ENCODE measurements around the gene SMURF1.

DNA sequence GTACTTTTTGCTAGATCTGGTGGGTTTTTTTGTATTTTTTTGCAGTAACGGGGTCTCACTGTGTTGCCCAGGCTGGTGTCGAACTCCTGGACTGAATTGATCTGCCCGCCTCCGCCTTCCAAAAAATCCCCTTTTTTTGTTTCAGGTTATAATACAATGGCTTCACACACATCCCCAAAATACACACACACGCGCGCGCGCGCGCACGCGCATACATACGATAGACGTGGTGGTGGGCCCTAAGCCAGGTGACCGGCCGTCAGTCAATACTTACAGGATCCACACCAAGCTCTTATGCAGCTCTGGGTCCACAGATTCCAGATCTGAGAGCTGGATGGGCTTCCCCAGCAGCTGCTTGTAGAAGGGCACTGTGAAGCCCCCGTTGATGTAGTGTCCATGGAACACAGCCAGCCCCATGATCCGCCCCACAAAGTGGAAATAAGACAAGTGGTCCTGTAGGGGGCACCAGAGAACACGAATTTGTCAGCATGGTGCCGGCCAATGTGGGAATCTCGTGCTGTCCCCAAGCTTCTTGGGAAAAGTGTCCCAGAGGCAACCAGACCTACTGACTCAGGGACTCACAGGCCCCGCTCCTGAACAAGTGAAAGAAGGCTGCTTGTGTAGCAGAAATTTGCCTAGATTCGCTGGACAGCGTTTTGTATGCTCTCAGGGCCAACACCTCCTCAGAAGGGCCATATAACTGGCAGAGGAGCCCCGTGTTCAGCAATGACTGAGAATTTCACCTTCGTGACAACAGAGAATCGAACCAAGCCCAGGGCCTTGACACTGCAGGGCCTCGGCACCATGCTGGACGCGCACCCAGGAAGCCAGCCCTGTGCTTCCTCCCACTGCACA is 103.6 kb downstream of the SMURF1 start:
- TF ChIP-seq, protein P1, sequence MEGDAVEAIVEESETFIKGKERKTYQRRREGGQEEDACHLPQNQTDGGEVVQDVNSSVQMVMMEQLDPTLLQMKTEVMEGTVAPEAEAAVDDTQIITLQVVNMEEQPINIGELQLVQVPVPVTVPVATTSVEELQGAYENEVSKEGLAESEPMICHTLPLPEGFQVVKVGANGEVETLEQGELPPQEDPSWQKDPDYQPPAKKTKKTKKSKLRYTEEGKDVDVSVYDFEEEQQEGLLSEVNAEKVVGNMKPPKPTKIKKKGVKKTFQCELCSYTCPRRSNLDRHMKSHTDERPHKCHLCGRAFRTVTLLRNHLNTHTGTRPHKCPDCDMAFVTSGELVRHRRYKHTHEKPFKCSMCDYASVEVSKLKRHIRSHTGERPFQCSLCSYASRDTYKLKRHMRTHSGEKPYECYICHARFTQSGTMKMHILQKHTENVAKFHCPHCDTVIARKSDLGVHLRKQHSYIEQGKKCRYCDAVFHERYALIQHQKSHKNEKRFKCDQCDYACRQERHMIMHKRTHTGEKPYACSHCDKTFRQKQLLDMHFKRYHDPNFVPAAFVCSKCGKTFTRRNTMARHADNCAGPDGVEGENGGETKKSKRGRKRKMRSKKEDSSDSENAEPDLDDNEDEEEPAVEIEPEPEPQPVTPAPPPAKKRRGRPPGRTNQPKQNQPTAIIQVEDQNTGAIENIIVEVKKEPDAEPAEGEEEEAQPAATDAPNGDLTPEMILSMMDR (conservative IDR thresholded peaks at IDR 0.05; ENCODE audit: low read depth, low read length), result peak; percentile 86
- TF ChIP-seq EZH2 (IDR thresholded peaks at IDR 0.05; ENCODE audit: low read length, unreplicated experiment), result no peak
- TF ChIP-seq EZH2phosphoT487 (IDR thresholded peaks at IDR 0.05; ENCODE audit: borderline replicate concordance, low read length), result no peak

Data from PC-3 (cell line).